Gastrocnemius medialis (tissue), 4 donors: ENCODE measurements around the gene INF2. TPM values are rescaled to one million over a fixed set of nuclear protein-coding genes. Genes with fewer than 3 reads are reported as not detected.

Experiments
- ATAC-seq, 2 donors: fragments of 150-250 bp; one replicate each; pipeline ENCODE4 v1.9.1; 2016
- DNase-seq, 2 donors: peaks; one replicate each; pipeline ENCODE4 v3.0.0-alpha.2; 2019
- H3K27ac ChIP-seq, 4 donors: fragments of 200-600 bp; sonication (generic); 1 replicate in 1 of 4; 2 replicates in 3 of 4; pipeline ENCODE4 v1.5.1; 2016 to 2018; ENCODE audit warnings: mild to moderate bottlenecking in 2 of 4, moderate library complexity in 1 of 4
- H3K27me3 ChIP-seq, 3 donors: fragments of 200-600 bp; sonication (generic) in 2 of 3; 1 replicate in 1 of 3; 2 replicates in 2 of 3; pipeline versions ENCODE4 v1.5.1 to v1.6.0; 2016 to 2019; ENCODE audit warnings: mild to moderate bottlenecking in 1 of 3, moderate library complexity in 1 of 3
- H3K36me3 ChIP-seq, 2 donors: fragments of 200-600 bp; sonication (generic) in 1 of 2; one replicate each; pipeline ENCODE4 v1.5.1; 2017 to 2018
- H3K4me1 ChIP-seq, 2 donors: fragments of 200-600 bp; sonication (generic) in 1 of 2; one replicate each; pipeline ENCODE4 v1.5.1; 2016 to 2017; ENCODE audit warnings: mild to moderate bottlenecking in 2 of 2
- H3K4me3 ChIP-seq, 4 donors: fragments of 200-600 bp; sonication (generic) in 3 of 4; 1 replicate in 1 of 4; 2 replicates in 3 of 4; pipeline ENCODE4 v1.5.1; 2016 to 2019; ENCODE audit warnings: mild to moderate bottlenecking in 2 of 4
- H3K9me3 ChIP-seq, 3 donors: fragments of 200-600 bp; sonication (generic) in 2 of 3; 1 replicate in 1 of 3; 2 replicates in 2 of 3; pipeline ENCODE4 v1.5.1; 2016 to 2019
- CTCF ChIP-seq, 5 experiments: fragments of 450-650 bp in 3 of 5; fragments of 200-600 bp in 2 of 5; sonication (generic) in 2 of 5; IDR thresholded peaks in 4 of 5; conservative IDR thresholded peaks in 1 of 5; 1 replicate in 4 of 5; 2 replicates in 1 of 5; pipeline ENCODE4 v1.5.1; 2016 to 2019; ENCODE audit warnings: antibody characterized with exemption in 5 of 5, mild to moderate bottlenecking in 3 of 5, moderate library complexity in 3 of 5
- POLR2A ChIP-seq, 2 donors: fragments of 450-650 bp; IDR thresholded peaks; one replicate each; pipeline ENCODE4 v1.6.1; 2017; ENCODE audit warnings: antibody characterized with exemption in 2 of 2, mild to moderate bottlenecking in 2 of 2, moderate library complexity in 2 of 2
- in situ Hi-C, 4 donors: fragments of 200-750 bp; cut with MboI; loops; one replicate each; pipeline versions ENCODE4 v1.15.0 to v1.8.0; 2017; ENCODE audit warnings: low sequenced_read_pairs in 4 of 4
- intact Hi-C: fragments of 100-400 bp; cut with DNase I; formaldehyde crosslinking; loops from one replicate; pipeline ENCODE4 v1.15.1; 2023; ENCODE audit warnings: low total_unique reads
- total RNA-seq, 4 donors: library from RNA; depleted of rRNA; stranded (reverse); fragments of >200 nt; gene quantifications; one replicate each; pipeline versions ENCODE4 v1.1.0 to v1.2.3, GENCODE V29; 2016

The INF2 gene
- total RNA-seq, 4 donors from 2014 or later = 11.6 to 34.6 (median 19.7) TPM

- intact Hi-C loops = no loop called here
- no peaks in the 10 kb centered on the region for H3K36me3 ChIP-seq
- H3K9me3 ChIP-seq = no peaks in the 10 kb centered on the region
- no peaks in the 10 kb centered on the region for H3K27me3 ChIP-seq
- in situ Hi-C loops = no loop called here
- H3K4me3 ChIP-seq = peak overlapping the region in 2 of 4 donors; percentile 6 to 31
- no peak for DNase-seq
- TF ChIP-seq POLR2A (IDR thresholded peaks at IDR 0.05) = no peak
- no peak for TF ChIP-seq CTCF (IDR thresholded peaks at IDR 0.05 in 4 of 5, conservative IDR thresholded peaks at IDR 0.05 in 1 of 5)
- peak overlapping the region; percentile 16 to 53 (median 42) for H3K27ac ChIP-seq
- peaks cover 12 to 21% of the 10 kb centered on the region in 2 donors for H3K4me1 ChIP-seq
- ATAC-seq = no peak
Observed at GRCh38 chr14:104698688-104699425, 9.4 kb downstream of the INF2 start.

GRCh38 chr14:104699426-104699748, 10.0 kb downstream of the INF2 start:
- Histone ChIP-seq H3K4me3 (peak overlapping the region in 2 of 4 donors; percentile 6 to 31), H3K27ac (peak overlapping the region; percentile 16 to 53 (median 42)), H3K4me1 (peaks cover 12 to 21% of the 10 kb centered on the region in 2 donors), H3K36me3 (peaks cover 0 to 3% of the 10 kb centered on the region in 2 donors), H3K27me3 (no peaks in the 10 kb centered on the region), H3K9me3 (no peaks in the 10 kb centered on the region)
- intact Hi-C loops (no loop called here), in situ Hi-C loops (no loop called here)
- no peak for TF ChIP-seq CTCF (IDR thresholded peaks at IDR 0.05 in 4 of 5, conservative IDR thresholded peaks at IDR 0.05 in 1 of 5)
- TF ChIP-seq POLR2A (IDR thresholded peaks at IDR 0.05) = no peak
- ATAC-seq (no peak), DNase-seq (no peak)

GRCh38 chr14:104700225-104700651, 10.8 kb downstream of the INF2 start:
- no peak for TF ChIP-seq POLR2A (IDR thresholded peaks at IDR 0.05)
- ATAC-seq = no peak
- H3K27me3 ChIP-seq = no peaks in the 10 kb centered on the region
- no peaks in the 10 kb centered on the region for H3K9me3 ChIP-seq
- H3K36me3 ChIP-seq = peaks cover 0 to 10% of the 10 kb centered on the region in 2 donors
- peak overlapping the region in 2 of 4 donors; percentile 6 to 31 for H3K4me3 ChIP-seq
- DNase-seq = no peak
- intact Hi-C loops = no loop called here
- H3K4me1 ChIP-seq = peaks cover 12 to 21% of the 10 kb centered on the region in 2 donors
- H3K27ac ChIP-seq = peak overlapping the region in 3 of 4 donors; percentile 16 to 53 (median 41)
- in situ Hi-C loops = no loop called here

GRCh38 chr14:104700747-104701217, 11.4 kb downstream of the INF2 start:
- DNase-seq (no peak), ATAC-seq (no peak)
- Histone ChIP-seq H3K27me3 (no peaks in the 10 kb centered on the region), H3K36me3 (peaks cover 0 to 10% of the 10 kb centered on the region in 2 donors), H3K4me1 (peaks cover 12 to 16% of the 10 kb centered on the region in 2 donors), H3K27ac (peak overlapping the region in 1 of 4 donors; percentile 16), H3K9me3 (no peaks in the 10 kb centered on the region), H3K4me3 (no peak overlapping the region)
- intact Hi-C loops (no loop called here), in situ Hi-C loops (no loop called here)
- TF ChIP-seq POLR2A (IDR thresholded peaks at IDR 0.05) = no peak
- no peak for TF ChIP-seq CTCF (IDR thresholded peaks at IDR 0.05 in 4 of 5, conservative IDR thresholded peaks at IDR 0.05 in 1 of 5)

GRCh38 chr14:104701383-104702076, 12.1 kb downstream of the INF2 start:
- H3K4me3 ChIP-seq = no peak overlapping the region
- in situ Hi-C loops (no loop called here), intact Hi-C loops (no loop called here)
- peak overlapping the region in 1 of 4 donors; percentile 9 for H3K27ac ChIP-seq
- H3K4me1 ChIP-seq = peaks cover 12 to 16% of the 10 kb centered on the region in 2 donors
- ATAC-seq = no peak
- H3K9me3 ChIP-seq = no peaks in the 10 kb centered on the region
- H3K36me3 ChIP-seq = peaks cover 0 to 10% of the 10 kb centered on the region in 2 donors
- no peak for TF ChIP-seq CTCF (IDR thresholded peaks at IDR 0.05 in 4 of 5, conservative IDR thresholded peaks at IDR 0.05 in 1 of 5)
- no peak for TF ChIP-seq POLR2A (IDR thresholded peaks at IDR 0.05)
- DNase-seq = no peak
- H3K27me3 ChIP-seq = no peaks in the 10 kb centered on the region
